Dermis blood vessel endothelial cell (primary cell): ENCODE data around the gene TSHB. TPM values are rescaled to one million over a fixed set of nuclear protein-coding genes. Genes with fewer than 3 reads are reported as not detected.

Experiments
- total RNA-seq: library from RNA; depleted of rRNA; stranded (reverse); fragments of >200 nt; gene quantifications from 2 replicates; pipeline ENCODE4 v1.2.3, GENCODE V29; 2014

Gene TSHB
- total RNA-seq, 1 donor from 2014 or later: not detected

Other genes starting within 250 kb of the TSHB start
- gene SIKE1, start 249.1 kb upstream of the TSHB start, total RNA-seq: 44.9 and 63.4 TPM in 2 replicates
- gene SYCP1, start 175.0 kb upstream of the TSHB start, total RNA-seq: not detected in 2 replicates
- 1.3 and 5.3 TPM in 2 replicates for gene TSPAN2, start 59.7 kb downstream of the TSHB start, total RNA-seq